Glutamatergic neuron (in vitro differentiated cells): ENCODE data around the gene ALDH1A1. TPM values are rescaled to one million over a fixed set of nuclear protein-coding genes. Genes with fewer than 3 reads are reported as not detected.

ENCODE experiments used
- DNase-seq: peaks from one replicate; pipeline ENCODE4 v3.0.0; 2022
- H3K27ac Mint-ChIP-seq: one replicate; pipeline ENCODE4 v1.8.0; 2020; ENCODE audit warnings: mild to moderate bottlenecking, mixed read lengths, inconsistent platforms; ENCODE audit not compliant: unreplicated experiment
- H3K27me3 Mint-ChIP-seq: one replicate; pipeline ENCODE4 v1.8.0; 2020; ENCODE audit warnings: mild to moderate bottlenecking, moderate library complexity, mixed read lengths, inconsistent platforms; ENCODE audit not compliant: unreplicated experiment
- H3K36me3 Mint-ChIP-seq: one replicate; pipeline ENCODE4 v1.8.0; 2020; ENCODE audit warnings: mild to moderate bottlenecking, mixed read lengths, inconsistent platforms; ENCODE audit not compliant: unreplicated experiment
- H3K4me1 Mint-ChIP-seq: one replicate; pipeline ENCODE4 v1.8.0; 2020; ENCODE audit warnings: mild to moderate bottlenecking, low read depth, mixed read lengths, inconsistent platforms; ENCODE audit not compliant: unreplicated experiment
- H3K4me3 Mint-ChIP-seq: one replicate; pipeline ENCODE4 v1.8.0; 2020; ENCODE audit warnings: mild to moderate bottlenecking, mixed read lengths, inconsistent platforms; ENCODE audit not compliant: unreplicated experiment
- H3K9me3 Mint-ChIP-seq: one replicate; pipeline ENCODE4 v1.8.0; 2020; ENCODE audit warnings: mild to moderate bottlenecking, moderate library complexity, mixed read lengths, inconsistent platforms; ENCODE audit not compliant: unreplicated experiment
- total RNA-seq: library from RNA; stranded (reverse); fragmentation: NEBNext Ultra II Directional; extraction: Animal tissue kit (Norgen Biotek cat#: 25700); gene quantifications from one replicate; pipeline ENCODE4 v1.2.1, GENCODE V29; 2021; ENCODE audit not compliant: unreplicated experiment
- TF ChIP-seq, protein P1 (sequence below): fragments of 200-600 bp; sonication (generic); IDR thresholded peaks from one replicate; pipeline ENCODE4 v1.5.0; 2021; ENCODE audit not compliant: partially characterized antibody, unreplicated experiment

ALDH1A1 gene
- total RNA-seq, 1 donor from 2014 or later, result not detected

DNA sequence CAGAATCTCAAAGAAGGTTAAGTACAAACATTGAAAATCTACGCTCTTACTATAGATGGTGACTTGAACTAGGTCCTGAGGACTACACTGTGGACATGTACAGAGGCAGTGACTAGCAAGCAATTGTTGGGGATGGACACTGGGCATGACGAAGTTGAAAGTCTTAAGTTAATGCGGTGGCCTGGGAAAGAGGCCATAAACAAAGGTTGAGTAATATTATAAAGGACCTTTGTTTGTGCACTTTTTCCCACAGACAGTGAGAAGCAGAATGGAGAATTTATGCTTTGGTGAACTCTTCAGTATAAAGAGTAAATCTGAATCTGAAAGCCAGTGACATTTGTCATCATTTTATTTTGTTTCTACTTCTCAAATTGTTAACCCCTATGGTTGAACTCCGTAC lies 15.3 kb downstream of the ALDH1A1 start:
- Mint-ChIP-seq H3K36me3 (no peaks in the 10 kb centered on the region), H3K4me3 (no peak overlapping the region), H3K27me3 (no peaks in the 10 kb centered on the region), H3K27ac (no peak overlapping the region), H3K9me3 (no peaks in the 10 kb centered on the region), H3K4me1 (no peaks in the 10 kb centered on the region)
- TF ChIP-seq, protein P1, sequence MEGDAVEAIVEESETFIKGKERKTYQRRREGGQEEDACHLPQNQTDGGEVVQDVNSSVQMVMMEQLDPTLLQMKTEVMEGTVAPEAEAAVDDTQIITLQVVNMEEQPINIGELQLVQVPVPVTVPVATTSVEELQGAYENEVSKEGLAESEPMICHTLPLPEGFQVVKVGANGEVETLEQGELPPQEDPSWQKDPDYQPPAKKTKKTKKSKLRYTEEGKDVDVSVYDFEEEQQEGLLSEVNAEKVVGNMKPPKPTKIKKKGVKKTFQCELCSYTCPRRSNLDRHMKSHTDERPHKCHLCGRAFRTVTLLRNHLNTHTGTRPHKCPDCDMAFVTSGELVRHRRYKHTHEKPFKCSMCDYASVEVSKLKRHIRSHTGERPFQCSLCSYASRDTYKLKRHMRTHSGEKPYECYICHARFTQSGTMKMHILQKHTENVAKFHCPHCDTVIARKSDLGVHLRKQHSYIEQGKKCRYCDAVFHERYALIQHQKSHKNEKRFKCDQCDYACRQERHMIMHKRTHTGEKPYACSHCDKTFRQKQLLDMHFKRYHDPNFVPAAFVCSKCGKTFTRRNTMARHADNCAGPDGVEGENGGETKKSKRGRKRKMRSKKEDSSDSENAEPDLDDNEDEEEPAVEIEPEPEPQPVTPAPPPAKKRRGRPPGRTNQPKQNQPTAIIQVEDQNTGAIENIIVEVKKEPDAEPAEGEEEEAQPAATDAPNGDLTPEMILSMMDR, result no peak
- no peak for DNase-seq

DNA sequence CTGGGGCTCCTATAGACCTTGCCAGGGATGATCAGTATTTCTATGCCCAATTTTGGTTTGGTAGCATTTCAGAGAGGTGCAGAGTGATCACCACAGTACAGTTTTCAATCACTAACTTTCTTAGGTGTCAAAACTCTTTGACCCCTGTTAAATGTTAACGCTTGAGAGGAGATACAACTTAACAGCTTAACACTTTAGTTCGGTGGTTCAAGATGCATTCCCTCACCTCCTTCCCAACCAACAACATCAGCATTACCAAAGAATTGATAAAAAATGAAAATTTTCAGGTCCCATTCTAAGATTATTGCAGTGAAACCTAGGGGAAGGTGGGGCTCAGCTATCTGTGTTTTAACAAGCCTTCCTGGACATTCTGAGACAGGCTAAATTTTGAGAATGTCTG lies 16.2 kb downstream of the ALDH1A1 start:
- no peaks in the 10 kb centered on the region for H3K9me3 Mint-ChIP-seq
- H3K4me1 Mint-ChIP-seq, result no peaks in the 10 kb centered on the region
- H3K36me3 Mint-ChIP-seq, result no peaks in the 10 kb centered on the region
- no peak for DNase-seq
- TF ChIP-seq, protein P1, result no peak
- no peak overlapping the region for H3K27ac Mint-ChIP-seq
- no peaks in the 10 kb centered on the region for H3K27me3 Mint-ChIP-seq
- no peak overlapping the region for H3K4me3 Mint-ChIP-seq

DNA sequence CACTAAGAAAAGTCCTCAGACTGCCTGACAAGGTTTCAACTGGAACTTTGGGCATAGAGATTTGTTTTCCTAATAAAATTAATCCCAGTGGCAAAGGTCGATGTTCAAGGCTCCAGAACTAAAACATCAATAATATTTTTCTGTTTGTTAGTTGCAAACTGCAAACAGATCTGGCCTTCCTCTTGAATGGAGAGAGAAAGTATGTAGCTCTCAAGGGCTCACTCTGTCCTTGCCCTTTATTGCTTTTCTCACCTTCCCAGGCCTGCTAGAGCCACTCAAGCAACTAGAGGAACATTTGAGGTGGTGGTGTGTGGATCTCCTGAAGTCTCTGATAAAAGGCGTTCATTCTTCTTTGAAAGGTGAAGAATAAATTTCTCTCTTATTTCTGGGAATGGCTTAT lies 16.6 kb downstream of the ALDH1A1 start:
- TF ChIP-seq, protein P1, result no peak
- H3K27ac Mint-ChIP-seq, result no peak overlapping the region
- no peak overlapping the region for H3K4me3 Mint-ChIP-seq
- no peaks in the 10 kb centered on the region for H3K27me3 Mint-ChIP-seq
- no peaks in the 10 kb centered on the region for H3K4me1 Mint-ChIP-seq
- no peak for DNase-seq
- no peaks in the 10 kb centered on the region for H3K36me3 Mint-ChIP-seq
- no peaks in the 10 kb centered on the region for H3K9me3 Mint-ChIP-seq

DNA sequence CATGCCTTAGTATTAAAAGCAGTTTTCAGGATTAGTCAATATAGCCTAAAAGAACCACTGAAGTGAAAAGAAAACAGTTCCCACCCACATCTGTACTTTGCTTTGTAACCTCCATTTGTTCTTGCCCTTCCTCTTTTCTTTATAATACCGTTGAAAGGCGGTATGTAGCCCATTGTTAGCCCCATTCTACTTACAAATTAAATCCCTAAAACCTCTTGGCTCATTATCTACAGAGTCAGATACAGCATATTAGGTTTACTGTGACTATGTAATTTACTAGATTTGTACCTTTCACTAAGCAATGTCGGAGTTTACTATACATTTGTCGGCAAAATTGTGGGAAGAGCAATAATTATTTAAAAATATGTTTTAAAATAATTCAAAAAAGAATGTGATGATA lies 17.3 kb downstream of the ALDH1A1 start:
- TF ChIP-seq, protein P1, result no peak
- Mint-ChIP-seq H3K4me1 (no peaks in the 10 kb centered on the region), H3K27ac (no peak overlapping the region), H3K36me3 (no peaks in the 10 kb centered on the region), H3K27me3 (no peaks in the 10 kb centered on the region), H3K9me3 (no peaks in the 10 kb centered on the region), H3K4me3 (no peak overlapping the region)
- no peak for DNase-seq

DNA sequence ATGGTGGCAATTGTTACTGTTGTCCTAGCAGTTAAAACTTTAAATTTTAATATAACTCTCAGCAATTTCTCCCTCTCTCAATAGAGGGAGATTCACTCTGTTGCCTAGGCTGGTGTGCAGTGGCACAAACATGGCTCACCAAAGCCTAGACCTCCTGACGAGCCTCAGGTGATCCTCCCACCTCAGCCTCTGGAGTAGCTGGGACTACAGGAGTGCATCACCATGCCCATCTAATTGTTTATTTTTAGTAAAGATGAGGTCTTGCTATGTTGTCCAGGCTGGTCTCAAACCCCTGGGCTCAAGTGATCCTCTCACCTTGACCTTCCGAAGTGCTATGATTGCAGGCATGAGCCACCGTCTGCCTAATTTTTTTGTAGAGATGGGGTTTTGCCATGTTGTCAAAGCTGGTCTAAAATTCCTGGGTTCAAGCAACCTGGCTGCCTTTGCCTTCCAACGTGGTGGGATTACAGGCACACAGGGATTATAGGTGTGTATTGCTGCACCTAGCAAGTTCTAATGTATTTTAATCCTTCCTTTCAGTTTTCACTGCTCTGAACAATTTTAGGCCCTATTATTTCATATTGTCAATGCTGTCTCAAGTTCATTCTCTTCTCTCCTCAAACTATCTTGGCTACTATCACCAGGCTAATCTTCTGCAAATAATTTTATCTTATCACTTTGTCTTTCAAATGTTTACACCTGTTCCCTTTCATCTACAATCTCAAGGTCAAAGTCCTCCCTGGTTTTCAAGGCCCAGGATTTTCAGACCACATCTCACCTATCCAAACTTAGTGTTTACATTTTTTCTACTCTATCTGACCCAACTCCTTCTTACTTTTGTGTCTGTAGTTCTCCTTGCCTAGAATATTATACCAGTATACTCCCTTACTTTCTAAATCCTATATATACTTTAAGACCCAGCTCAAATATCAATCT lies 18.9 kb downstream of the ALDH1A1 start:
- Mint-ChIP-seq H3K4me1 (no peaks in the 10 kb centered on the region), H3K9me3 (no peaks in the 10 kb centered on the region), H3K4me3 (no peak overlapping the region), H3K27me3 (no peaks in the 10 kb centered on the region), H3K36me3 (no peaks in the 10 kb centered on the region), H3K27ac (no peak overlapping the region)
- TF ChIP-seq, protein P1, result no peak
- DNase-seq, result no peak
